Kidney epithelial cell (primary cell): ENCODE results near the gene PHYKPL. TPM values are rescaled to one million over a fixed set of nuclear protein-coding genes. Genes with fewer than 3 reads are reported as not detected.
"Not testable (repeated sequence)": the region's sequence is repeated elsewhere in the genome, so short reads cannot be mapped to it uniquely, and the experiment has no call there.

Source experiments
- DNase-seq: peaks from one replicate; pipeline ENCODE4 v3.0.0-alpha.2; 2010; ENCODE audit warnings: low read depth
- H3K27me3 ChIP-seq: 2 replicates; pipeline ENCODE4 v1.6.0; 2011; ENCODE audit warnings: low read length; ENCODE audit not compliant: control insufficient read depth, insufficient read depth
- H3K36me3 ChIP-seq: 2 replicates; pipeline ENCODE4 v1.5.1; 2011; ENCODE audit warnings: low read length; ENCODE audit not compliant: control insufficient read depth, insufficient read depth
- H3K4me3 ChIP-seq: 2 replicates; pipeline ENCODE4 v1.5.1; 2011; ENCODE audit warnings: low read depth, mild to moderate bottlenecking, control low read depth, low read length
- CTCF ChIP-seq: IDR thresholded peaks from 2 replicates; pipeline ENCODE4 v1.5.1; 2011; ENCODE audit warnings: mild to moderate bottlenecking, moderate library complexity, low read length, control low read depth, inconsistent platforms; ENCODE audit not compliant: insufficient read depth, poor library complexity, severe bottlenecking
- total RNA-seq: library from RNA; depleted of rRNA; stranded (reverse); fragments of >200 nt; gene quantifications from 2 replicates; pipeline ENCODE4 v1.2.3, GENCODE V29; 2015

The PHYKPL gene
- total RNA-seq, 1 donor from 2014 or later: 18.7 TPM

GRCh38 chr5:178199581-178200434, 32.8 kb downstream of the PHYKPL start:
- no peak for DNase-seq
- TF ChIP-seq CTCF: no peak
- H3K4me3 ChIP-seq: no peak overlapping the region
- no peaks in the 10 kb centered on the region for H3K36me3 ChIP-seq
- H3K27me3 ChIP-seq: no peaks in the 10 kb centered on the region

- H3K4me3 ChIP-seq: no peak overlapping the region
- no peak for TF ChIP-seq CTCF
- H3K27me3 ChIP-seq: peaks cover 6% of the 10 kb centered on the region
- no peaks in the 10 kb centered on the region for H3K36me3 ChIP-seq
- no peak for DNase-seq
Observed at GRCh38 chr5:178198706-178199105, 33.9 kb downstream of the PHYKPL start.

DNA sequence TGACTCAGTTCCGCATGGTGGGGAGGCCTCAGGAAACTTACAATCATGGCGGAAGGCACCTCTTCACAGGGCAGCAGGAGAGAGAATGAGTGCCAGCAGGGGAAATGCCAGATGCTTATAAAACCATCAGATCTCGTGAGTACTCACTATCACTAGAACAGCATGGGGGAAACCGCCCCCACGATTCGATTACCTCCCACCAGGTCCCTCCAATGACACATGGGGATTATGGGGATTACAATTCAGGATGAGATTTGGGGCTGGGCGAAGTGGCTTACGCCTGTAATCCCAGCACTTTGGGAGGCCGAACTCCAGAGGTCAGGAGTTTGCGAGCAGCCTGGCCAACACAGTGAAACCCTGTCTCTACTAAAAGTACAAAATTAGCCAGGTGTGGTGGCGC, 34.5 kb downstream of the PHYKPL start:
- DNase-seq, H3K27me3 ChIP-seq, H3K36me3 ChIP-seq, H3K4me3 ChIP-seq: not testable (repeated sequence)

DNA sequence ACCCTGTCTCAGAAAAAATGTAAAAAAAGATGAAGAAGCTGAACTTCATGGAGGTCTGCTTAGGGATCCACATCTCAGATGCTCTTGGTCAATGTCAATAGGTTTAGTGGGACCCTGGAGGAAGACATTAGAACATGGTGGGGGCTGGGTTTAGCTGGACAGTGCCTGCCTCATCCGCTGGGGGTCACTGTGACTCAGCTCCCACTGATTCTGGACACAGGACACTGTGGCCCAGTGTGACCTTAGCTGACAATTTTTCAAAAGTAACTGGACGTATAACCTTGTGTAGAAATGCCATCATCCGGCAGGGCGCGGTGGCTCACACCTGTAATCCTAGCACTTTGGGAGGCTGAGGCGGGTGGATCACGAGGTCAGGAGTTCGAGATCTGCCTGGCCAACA, 35.6 kb downstream of the PHYKPL start:
- peaks cover 6% of the 10 kb centered on the region for H3K27me3 ChIP-seq
- TF ChIP-seq CTCF: no peak
- no peak for DNase-seq
- H3K4me3 ChIP-seq: no peak overlapping the region
- H3K36me3 ChIP-seq: no peaks in the 10 kb centered on the region

- H3K27me3 ChIP-seq: peaks cover 6% of the 10 kb centered on the region
- TF ChIP-seq CTCF: no peak
- H3K36me3 ChIP-seq: no peaks in the 10 kb centered on the region
- DNase-seq: no peak
- no peak overlapping the region for H3K4me3 ChIP-seq
Observed at GRCh38 chr5:178196281-178196812, 36.3 kb downstream of the PHYKPL start.

DNA sequence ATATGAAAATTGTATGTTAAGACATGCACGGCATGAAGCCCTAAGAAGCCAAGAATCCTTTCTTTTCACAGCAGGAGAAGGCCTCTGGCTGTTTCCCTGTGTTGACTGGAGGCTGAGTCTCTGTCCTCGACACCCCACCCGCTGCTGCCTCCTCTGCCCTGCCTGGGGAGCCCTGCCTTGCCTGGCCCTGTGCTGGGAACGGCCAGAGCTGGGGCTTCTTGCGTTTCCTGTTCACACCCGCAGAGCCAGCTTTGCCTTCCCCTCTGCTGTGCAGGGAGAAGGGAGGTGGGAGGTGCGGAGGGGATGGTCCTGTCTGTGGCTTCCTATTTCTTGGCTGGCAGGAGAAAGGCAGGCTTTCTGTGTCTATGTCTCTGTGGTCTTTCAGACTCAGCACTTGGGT, 38.6 kb downstream of the PHYKPL start:
- no peak for TF ChIP-seq CTCF
- peaks cover 6% of the 10 kb centered on the region for H3K27me3 ChIP-seq
- H3K36me3 ChIP-seq: no peaks in the 10 kb centered on the region
- no peak overlapping the region for H3K4me3 ChIP-seq
- no peak for DNase-seq
